HTR-8/SVneo (cell line): Measurements from ENCODE around the gene GLIS1.

Experiments used
- DNase-seq: peaks from one replicate; pipeline ENCODE4 v3.0.0; 2011; ENCODE audit warnings: low spot score, mixed read lengths; ENCODE audit not compliant: insufficient read length
- FAIRE-seq: peaks from 2 replicates; lab custom pipeline; 2011; peaks lifted over from hg19 to GRCh38; lab: Jason Lieb, UNC

The GLIS1 gene

DNA sequence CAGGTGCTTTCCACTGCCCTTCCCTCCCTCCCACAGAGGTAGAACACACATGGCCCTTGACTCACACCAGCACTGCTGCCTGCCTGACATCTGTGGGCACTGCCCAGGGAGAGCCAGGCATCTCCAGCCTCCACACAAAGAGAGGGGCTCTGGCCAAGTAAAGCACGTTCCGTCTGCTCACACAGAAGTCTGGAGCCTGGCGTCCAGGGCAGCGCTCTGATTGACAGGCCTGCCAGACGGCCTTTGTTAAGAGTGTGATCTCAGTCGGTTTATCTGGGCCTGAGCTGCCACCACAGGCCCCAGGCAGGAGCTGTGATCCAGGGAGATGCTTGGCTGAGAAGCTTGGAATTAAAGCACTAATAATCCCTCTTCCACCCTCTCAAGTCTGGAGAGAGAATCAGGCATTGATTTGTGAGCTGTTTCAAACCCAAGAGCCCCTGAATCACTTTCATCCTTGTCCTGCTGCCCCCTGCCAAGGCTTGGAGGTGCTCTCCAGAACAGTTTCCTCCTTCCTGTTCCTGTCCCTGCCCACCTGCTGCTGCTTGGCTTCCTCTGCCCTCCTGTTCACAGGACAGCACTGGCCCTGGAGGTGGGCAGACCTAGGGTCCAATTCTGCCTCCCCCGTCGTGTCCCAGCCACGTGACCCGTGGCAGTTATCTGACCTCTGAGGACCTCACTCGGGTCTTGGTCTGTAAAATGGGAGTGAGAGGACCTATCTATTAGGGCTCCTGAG lies 276.0 kb downstream of the GLIS1 start:
- DNase-seq (no peak), FAIRE-seq (no peak)

- no peak for DNase-seq
- FAIRE-seq, result no peak
Measured at GRCh38 chr1:53462193-53462592, 276.8 kb downstream of the GLIS1 start.

- no peak for DNase-seq
- no peak for FAIRE-seq
Measured at GRCh38 chr1:53461323-53462044, 277.5 kb downstream of the GLIS1 start.

GRCh38 chr1:53460666-53461322 lies 278.2 kb downstream of the GLIS1 start:
- FAIRE-seq (no peak), DNase-seq (no peak)

GRCh38 chr1:53460211-53460634 lies 278.7 kb downstream of the GLIS1 start:
- DNase-seq, result no peak
- FAIRE-seq, result no peak

DNA sequence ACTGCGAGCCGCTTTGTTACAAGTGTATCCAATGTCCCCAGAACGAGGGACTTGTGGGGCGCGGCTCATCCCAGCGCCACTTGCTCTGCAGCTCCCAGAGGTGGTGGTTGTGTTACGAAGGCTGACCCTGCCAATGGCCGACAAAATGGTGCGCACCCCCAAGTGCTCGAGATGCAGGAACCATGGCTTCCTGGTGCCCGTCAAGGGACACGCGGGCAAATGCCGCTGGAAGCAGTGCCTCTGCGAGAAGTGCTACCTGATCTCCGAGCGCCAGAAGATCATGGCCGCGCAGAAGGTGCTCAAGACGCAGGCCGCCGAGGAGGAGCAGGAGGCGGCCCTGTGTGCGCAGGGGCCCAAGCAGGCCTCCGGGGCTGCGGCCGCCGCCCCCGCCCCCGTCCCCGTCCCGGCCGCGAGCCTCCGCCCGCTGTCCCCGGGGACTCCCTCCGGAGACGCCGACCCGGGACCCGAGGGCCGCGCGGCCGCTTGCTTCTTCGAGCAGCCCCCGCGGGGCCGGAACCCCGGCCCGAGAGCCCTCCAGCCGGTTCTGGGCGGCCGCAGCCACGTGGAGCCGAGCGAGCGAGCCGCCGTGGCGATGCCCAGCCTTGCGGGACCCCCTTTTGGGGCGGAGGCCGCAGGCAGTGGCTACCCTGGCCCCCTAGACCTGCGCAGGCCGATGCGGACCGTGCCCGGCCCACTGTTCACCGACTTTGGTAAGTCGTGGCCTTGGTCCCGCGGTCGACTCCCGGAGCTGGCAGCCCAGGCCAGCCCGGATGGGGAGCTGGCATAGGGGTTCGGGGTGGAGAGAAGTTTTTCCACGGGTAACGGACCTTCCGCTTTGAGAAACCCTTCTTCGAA lies 279.4 kb downstream of the GLIS1 start, which contains the start of gene DMRTB1:
DMRTB1 (plus strand) TSS at position 79 of the 855 bp plus-strand sequence; CDS start at position 134, 55 bp downstream.
- no peak for FAIRE-seq

DNA sequence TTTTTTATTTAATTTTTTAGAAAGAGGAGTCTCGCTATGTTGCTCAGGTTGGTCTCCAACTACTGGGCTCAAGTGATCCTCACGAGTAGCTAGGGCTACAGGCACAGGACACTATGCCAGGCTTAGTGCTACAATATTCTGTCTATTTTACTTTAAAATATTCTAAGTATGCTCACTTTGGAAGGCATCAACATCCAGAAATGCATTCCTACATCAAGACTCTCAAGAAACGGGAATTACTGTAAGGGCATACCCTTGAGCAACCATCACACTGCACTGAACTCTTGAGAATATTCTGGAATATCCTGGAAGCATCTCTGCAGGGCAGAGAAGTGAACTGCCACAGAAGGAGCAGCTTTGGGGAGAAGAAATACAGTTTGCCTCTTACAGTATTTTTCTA lies 280.3 kb downstream of the GLIS1 start:
- no peak for DNase-seq
- FAIRE-seq, result no peak

More for the DNA sequence above, 279.4 kb downstream of the GLIS1 start, which contains the start of gene DMRTB1:
- DNase-seq, result no peak
